GM21737 (cell line): Measurements from ENCODE around the gene ERCC4.
"Not testable (repeated sequence)": the region's sequence is repeated elsewhere in the genome, so short reads cannot be mapped to it uniquely, and the experiment has no call there.

Experiments
- ATAC-seq: cut with Tn5 transposase; IDR thresholded peaks from one replicate; pipeline ENCODE4 v1.9.1; 2021; ENCODE audit warnings: mild to moderate bottlenecking, moderate library complexity; ENCODE audit not compliant: unreplicated experiment

Gene ERCC4

DNA sequence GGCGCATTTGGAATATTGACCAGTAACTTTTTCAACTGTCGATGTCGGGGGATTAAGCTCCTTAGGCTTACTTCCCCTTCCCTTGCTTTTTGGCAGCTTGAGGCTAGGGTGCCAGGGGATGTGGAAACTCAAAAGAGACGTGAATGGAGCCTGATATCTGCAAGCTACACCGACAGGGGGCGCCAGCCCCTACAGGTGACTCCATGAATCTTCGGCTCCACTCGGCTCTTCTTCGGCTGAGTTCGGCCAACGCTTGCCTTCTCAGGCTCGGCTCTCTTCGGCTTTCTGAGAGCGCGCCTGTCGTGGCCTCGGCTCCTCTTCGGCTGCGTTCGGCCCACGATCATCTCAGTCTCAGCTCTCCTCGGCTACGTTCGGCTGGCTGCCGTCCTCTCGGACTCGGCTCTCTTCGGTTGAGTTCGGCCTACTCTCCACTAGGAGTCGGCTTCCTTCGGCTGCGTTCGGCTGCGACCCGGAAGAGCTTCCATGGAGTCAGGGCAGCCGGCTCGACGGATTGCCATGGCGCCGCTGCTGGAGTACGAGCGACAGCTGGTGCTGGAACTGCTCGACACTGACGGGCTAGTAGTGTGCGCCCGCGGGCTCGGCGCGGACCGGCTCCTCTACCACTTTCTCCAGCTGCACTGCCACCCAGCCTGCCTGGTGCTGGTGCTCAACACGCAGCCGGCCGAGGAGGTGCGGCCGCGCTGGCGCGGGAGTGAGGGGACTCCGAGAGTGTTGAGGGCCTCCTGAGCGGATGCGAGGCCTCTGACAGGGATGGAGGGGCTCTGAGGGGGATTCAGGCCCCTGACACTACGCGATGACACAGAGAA lies at the start of gene ERCC4:
Gene ERCC4, plus strand, starts transcription at position 472 of the 827 bp plus-strand sequence. Its CDS starts 12 bp downstream, at position 484.
- peak; percentile 97 for ATAC-seq

DNA sequence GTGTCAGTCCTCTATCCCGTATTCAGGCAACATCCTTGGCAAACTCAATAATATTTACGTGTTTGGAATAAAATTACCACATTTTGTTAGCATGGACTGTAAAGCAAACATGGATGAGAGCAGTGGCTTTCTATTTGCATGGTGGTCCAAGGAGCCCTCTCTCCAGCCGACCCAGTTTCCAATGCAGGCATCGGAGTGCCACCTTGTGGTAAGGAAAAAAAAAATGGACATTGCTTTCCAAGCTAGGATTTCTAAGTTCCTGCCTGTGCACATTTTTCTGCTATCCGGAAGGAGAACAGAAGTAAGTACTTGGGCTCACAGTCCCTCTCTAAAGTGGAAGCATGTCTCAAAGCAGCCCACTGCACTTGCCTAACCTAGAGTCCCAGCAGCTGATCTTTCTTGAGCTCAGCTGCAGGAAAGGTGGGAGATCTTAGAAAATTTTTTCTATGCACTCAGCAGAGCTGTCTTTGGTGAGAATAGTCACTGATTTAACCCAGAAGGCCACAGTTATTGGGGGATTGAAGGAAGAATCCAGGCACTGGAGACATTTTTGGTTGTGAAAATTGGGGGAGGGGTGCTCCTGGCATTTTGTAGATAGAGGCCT lies 46.0 kb upstream of the ERCC4 start:
- ATAC-seq: no peak

DNA sequence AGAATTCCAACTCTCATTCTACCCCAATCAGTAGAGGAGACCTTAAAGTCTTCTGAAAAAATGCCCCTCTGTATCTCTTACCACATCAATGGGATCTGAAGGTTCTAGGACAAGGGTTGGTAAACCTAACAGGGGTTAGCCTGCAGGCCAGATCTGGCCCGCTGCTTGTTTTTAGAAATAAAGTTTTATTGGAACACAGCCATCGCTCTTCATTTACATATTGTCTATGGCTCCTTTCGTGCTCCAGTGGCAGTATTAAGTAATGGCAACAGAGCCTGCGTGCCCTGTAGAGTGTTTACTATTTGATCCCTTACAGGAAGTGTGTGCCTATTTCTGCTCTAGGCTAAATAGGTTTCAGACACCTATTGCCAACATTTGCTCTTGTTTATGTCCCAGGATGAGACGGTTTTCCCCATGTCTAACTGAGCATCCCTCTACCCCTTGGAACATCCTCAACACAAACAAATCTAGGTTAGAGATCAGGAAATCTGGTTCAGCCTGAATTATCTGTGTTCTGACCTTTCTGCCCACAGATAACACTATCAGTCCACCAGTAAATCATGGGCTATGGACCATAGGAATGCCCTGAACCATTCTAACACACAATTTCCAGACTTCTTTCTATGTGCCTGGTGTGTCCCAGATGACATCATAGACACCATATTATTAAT lies 44.2 kb upstream of the ERCC4 start:
- ATAC-seq: no peak

DNA sequence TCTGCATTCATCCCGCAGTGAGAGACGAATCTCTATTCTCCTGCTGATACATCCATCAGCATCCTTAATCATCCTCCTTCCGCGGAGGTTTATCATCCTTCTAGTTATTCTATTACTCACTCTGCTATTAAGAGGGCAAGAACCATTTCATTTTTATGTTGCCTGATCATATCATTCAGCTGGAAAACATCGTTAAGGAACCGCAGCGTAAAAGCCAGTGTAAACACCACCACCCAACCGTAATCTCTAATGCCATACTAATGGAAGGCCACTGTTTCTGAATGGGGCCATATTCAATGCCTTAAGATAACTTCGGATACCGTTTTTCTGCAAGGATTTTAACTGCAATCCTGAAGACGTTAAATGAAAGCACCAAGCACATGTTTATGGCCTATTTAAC lies 36.7 kb upstream of the ERCC4 start:
- no peak for ATAC-seq

DNA sequence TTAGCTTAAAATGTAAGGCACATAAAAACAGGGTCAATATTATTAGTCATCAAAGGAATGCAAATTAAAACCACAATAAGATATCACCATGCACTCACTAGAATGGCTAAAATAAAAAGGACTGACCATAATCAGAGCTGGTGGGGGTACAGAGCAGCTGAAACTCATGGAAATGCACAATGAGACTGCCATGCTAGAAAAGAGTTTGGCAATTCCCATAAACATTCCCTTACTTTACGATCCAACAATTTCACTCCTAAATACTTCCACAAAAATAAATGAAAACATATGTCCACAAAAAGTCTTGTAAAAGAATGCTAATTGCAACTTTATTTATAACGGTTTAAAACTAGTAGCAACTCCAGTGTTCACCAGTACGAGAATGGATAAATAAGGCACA lies 36.1 kb upstream of the ERCC4 start:
- no peak for ATAC-seq

DNA sequence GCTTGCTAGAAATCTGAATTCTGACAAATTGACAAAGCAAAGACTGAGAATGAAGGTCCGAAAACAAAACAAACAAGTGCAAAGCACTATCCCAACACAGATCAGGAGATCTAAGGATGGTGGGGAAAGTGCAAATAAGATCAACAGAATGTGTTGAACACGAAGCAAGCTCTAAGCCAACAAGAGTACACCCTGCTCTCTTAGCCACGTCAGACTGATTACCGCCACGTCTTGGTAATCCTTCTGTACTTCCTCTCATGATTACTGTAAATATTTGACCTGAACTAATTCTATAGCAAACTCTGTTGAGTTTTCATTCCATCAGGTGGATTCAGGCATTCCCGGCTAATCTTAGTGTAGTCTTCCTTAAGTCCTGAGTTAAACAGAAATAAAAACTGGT lies 34.3 kb upstream of the ERCC4 start:
- no peak for ATAC-seq

DNA sequence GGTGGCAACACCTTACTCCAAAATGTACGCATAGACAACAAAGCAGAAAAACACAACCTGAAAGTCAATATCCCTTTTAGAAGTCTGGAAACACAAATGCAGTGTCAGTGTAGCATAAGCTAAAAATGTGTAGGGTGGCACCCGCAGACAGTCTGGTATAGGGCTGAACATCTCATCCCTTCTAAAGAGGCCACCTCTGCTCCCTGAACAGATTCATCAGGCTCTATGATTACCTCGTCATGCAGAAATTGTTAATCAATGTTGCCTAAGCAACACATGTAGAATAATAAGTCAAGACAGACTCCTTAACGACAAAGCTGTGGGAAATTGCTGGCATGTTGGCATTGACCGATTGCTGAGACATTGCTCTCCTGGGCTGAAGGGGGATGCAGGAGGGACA lies 33.3 kb upstream of the ERCC4 start:
- ATAC-seq: no peak

DNA sequence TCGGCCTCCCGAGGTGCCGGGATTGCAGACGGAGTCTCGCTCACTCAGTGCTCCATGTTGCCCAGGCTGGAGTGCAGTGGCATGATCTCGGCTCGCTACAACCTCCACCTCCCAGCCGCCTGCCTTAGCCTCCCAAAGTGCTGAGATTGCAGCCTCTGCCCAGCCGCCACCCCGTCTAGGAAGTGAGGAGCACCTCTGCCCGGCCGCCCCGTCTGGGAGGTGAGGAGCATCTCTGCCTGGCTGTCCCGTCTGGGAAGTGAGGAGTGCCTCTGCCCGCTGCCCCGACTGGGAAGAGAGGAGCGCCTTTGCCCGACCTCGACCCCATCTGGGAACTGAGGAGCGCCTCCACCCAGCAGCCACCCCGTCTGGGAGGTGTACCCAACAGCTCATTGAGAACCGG lies 30.6 kb upstream of the ERCC4 start:
- not testable (repeated sequence) for ATAC-seq

DNA sequence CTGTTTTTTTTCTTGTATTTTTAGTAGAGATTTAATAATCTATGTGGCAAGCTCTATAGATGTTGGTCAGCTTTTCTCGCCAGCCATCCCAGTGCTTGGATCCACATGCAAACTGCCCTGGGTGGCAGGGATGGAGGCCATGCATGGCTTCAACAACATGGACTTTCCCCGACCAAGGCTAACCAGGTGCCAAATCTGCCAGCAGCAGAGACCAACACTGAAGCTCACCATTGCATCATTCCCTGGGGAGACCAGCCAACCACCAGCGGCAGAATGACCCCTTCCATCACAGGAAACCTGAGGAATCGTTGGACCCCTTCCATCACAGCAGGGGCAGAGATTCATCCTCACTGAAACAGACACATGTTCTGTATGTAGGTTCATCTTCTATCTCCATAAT lies 27.7 kb upstream of the ERCC4 start:
- no peak for ATAC-seq

DNA sequence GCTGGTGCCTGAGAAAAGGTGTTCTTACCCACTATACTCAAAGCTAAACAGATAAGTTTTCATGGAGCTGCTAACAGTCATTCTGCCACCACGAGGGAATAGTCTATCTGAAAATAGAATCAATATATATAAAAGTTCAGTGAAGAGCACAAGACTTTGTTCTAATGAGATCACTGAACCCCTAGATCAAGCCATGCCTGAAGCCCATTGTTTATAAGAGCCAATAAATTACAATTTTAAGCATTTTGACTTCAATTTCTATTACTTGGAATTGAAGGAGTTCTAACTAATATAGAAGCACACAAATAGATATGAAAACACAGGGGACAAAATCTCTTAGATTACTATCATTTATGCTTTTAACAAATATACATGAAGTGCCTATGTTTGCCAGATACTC lies 24.4 kb upstream of the ERCC4 start:
- no peak for ATAC-seq

DNA sequence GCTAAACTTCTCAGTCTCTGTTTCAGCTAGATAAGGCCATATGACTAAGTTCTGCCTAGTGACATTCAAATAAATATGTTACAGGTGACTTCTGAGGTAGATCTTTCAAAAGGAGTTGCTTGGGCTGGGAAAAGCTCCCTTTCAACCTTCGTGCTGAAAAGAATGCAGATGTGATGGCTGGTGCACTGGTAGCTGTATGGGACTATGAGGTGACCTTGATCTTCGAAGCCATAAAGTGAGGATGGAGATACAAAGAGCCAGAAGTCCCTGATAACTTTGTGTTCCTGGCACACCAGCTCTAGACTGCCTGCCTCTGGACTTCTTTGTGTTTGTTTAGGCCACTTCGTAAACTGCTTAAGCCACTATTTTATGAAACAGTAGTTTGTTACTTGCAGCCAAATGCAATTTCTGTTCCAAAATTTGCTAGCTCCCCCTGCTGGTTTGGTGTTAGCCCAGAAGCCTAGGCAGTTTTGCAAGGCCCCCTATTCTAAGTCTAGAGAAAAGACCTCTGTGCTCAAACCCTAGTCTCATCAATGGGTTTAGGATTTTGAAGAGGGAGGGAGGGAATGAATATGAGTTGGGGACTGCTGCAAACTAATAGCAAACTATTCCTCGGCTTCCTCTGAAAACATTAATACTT lies 23.3 kb upstream of the ERCC4 start:
- ATAC-seq: no peak

DNA sequence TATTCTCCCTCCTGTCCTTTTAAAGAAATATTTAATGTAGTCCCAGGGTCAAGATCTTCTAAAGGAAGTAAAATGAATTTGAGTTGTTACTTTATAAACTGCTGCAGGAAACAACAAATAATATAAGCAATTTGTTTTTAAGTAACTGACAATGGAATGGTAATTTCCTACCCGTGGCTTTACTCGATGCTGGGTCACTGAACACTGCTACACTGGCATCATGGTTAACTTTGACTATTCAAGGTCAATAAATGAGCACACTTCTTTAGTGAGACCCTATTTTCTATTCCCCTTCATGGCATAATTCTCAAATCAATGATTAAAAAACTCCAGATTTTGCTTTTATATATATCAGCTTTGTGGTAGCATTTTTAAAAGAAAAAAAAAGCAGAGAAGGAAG lies 22.1 kb upstream of the ERCC4 start:
- ATAC-seq: no peak

DNA sequence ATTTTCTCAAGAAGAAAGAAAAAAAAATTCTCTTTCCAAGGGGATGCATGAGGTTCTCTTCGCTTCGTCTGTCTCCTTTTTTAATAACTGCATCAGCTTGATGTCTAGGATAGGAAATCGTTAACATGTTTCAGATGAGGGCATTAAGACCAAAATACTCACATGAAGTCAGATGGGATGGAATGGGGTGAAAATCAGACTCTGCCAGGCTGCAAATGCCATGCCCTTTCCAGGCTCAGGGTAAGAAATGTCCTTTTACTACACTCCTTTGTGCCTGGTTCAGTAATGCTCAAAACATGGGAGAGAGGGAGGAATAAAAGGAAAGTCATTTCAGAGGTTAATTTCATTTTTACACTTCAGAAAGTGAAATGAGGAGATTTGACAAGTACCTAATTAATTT lies 21.7 kb upstream of the ERCC4 start:
- ATAC-seq: no peak

DNA sequence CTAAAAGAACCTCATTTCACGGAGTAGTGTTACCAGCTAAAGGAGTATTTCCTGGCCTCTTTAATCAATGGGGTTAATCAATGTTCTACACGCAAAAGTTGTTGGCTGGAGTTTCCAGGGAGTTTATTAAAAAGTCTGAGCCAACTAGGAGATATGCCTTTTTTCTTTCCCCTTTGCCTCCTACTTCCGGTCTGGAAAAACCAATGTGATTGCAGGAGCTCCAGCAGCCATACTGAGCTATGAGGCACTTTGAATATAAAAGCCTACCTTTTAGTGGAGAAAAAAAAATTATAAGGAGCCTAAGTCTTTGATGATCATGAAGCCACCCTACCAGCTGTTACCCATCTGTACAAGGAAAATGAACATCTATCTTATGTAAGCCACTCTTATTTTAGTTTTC lies 17.9 kb upstream of the ERCC4 start:
- no peak for ATAC-seq

DNA sequence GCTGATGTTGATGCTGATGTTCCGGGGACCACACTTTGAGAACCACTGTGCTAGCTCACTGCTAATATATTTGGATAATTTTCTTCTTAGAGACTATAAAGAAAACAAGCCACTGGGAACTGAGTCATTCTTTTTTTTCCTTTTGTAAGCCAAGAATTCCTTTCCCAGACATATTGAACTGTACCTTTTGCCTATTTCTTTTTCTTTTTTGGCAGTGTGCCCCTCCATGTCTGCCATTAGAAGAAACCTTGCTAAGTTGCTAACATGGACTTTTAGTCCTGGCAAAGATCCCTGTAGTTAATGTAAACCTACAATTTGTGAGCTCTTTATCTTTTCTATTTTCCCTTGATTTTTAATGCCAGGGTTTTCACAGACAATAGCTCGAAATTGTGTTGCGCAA lies 17.3 kb upstream of the ERCC4 start:
- no peak for ATAC-seq

DNA sequence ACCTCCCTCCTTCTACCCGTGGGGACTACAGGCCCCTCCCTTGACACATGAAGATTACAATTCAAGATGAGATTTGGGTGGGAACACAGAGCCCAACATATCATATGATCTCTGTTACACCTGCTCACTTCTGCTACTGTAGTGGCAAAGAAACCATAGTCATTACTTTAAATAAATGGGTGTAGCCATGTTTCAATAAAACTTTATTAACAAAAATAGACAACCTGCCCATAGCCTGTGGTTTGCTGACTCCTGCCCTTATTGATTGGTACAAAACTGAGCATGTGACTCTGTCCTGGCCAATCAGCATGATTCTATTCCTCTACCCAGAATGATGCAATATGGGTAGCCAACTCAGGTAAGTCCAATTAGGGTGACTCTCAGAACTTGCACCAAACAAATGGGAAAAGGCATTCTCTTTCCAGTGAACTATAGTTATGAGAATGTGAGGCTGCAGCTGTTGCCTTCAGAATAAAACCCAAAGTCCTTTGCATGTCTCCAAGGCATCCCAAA lies 15.7 kb upstream of the ERCC4 start:
- no peak for ATAC-seq

DNA sequence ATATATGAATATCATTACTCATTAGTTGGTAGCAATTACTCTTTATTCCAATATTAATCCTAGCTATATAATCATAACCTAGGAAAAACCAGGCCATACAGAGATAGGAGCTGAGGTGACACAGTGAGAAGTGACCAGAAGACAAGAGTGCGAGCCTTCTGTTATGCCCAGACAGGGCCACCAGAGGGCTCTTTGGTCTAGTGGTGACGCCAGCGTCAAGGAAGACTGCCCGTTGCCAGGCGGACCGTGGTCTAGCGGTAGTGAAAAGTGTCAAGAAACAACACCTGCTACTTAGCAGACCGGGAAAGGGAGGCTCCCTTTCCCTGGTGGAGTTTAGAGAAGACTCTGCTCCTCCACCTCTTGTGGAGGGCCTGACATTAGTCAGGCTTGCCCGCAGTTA lies 15.1 kb upstream of the ERCC4 start:
- ATAC-seq: not testable (repeated sequence)

DNA sequence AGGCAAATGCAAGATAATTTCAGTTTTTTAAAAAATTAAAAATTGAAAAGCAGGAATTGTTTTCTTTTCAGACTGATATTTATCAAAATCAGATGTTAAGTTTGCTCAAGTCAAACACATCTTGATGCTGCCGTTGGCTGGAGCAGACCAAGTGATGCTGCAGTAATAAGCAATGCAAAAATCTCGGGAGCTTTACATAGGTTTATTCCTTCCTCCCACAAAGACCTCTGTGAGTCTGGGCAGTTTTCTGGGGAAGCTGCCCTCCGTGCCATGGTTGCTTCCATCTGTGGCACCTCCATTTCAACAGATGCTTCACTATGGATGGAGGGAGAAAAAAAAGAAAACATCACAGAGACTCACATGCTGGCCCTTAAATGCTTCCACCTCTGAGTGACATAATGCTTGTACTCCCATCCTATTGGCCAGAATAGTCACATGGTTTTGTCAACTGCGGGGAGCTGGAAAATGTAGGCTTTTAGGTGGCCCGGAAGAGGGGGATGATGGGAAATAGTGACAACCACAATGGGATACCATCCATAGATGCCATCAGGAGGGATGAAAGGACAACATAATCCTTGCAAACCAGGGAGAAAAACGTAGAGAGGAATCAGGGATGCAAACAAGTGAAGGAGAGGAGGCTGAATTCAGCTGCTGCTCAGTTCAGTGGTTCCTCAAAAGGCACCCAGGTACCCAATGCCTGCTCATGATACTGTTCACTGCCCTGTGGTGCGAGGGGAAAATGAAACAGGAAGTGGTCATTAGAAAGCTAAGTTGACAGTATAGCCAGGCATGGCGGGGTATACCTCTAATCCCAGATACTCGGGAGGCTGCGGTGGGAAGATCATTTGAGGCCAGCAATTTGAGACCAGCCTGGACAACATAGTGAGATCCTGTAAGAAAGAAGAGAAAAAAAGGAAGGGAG lies 13.5 kb upstream of the ERCC4 start:
- no peak for ATAC-seq

DNA sequence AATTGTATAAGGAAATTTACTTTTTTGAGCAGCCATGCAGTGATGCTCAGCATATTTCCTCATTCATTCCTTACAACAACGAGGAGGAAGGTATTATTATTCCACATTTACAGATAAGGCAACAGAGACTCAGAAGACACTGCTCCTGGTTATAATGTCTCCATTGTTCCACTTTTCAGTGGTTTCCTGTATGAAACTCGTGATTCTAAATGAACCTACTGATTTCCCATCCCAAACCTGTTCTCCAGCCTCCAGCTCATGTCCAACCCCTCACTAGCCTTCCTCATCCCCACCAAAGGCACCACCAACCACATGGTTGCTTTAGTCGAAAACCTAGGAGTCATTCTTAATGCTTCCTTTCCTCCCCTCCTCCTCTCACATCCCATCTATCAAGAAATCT lies 12.5 kb upstream of the ERCC4 start:
- no peak for ATAC-seq

DNA sequence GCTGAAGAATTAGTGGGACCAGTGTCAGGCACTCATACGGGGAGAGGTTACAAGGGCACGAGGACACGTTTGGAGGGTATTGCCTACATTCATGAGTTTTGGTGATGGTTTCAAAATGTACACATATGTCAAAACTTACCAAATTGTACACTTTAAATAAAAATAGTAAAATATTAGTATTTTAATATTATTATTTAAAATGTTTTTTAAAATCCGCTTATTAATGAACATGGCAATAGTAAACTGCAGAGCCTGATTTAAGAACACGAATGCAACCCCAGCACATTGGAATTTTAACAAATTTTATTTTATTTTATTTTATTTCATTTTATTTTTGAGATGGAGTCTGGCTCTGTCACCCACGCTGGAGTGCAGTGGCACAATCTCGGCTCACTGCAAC lies 10.9 kb upstream of the ERCC4 start:
- ATAC-seq: no peak
